ENCODE data around the gene AQP10.

Gene AQP10

GRCh38 chr1:154306151-154306550 is 14.7 kb upstream of the AQP10 start:
- TF ChIP-seq CREB1 (IDR thresholded peaks at IDR 0.05; ENCODE audit: low read depth) (no peak), ZBTB7A (IDR thresholded peaks at IDR 0.05; ENCODE audit: low read depth) (no peak), NFIC (IDR thresholded peaks at IDR 0.05) (no peak), YY1 (IDR thresholded peaks at IDR 0.05; ENCODE audit: low read depth) (no peak), MAX (IDR thresholded peaks at IDR 0.05) (no peak), RAD21 (IDR thresholded peaks at IDR 0.05; ENCODE audit: low read depth) (no peak), EGR1 (IDR thresholded peaks at IDR 0.05) (no peak), REST (IDR thresholded peaks at IDR 0.05; ENCODE audit: low read depth) (no peak), FOXM1 (IDR thresholded peaks at IDR 0.05; ENCODE audit: borderline replicate concordance, low read depth) (no peak), CEBPB (IDR thresholded peaks at IDR 0.05) (no peak), TCF12 (IDR thresholded peaks at IDR 0.05; ENCODE audit: low read depth) (no peak), TEAD4 (IDR thresholded peaks at IDR 0.05) (no peak), TAF1 (IDR thresholded peaks at IDR 0.05; ENCODE audit: low read depth) (no peak), EP300 (IDR thresholded peaks at IDR 0.05; ENCODE audit: borderline replicate concordance) (no peak)
- TF ChIP-seq, protein P1, sequence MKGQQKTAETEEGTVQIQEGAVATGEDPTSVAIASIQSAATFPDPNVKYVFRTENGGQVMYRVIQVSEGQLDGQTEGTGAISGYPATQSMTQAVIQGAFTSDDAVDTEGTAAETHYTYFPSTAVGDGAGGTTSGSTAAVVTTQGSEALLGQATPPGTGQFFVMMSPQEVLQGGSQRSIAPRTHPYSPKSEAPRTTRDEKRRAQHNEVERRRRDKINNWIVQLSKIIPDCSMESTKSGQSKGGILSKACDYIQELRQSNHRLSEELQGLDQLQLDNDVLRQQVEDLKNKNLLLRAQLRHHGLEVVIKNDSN (IDR thresholded peaks at IDR 0.05) = no peak

- TF ChIP-seq CEBPB (IDR thresholded peaks at IDR 0.05) (no peak), ZBTB7A (IDR thresholded peaks at IDR 0.05; ENCODE audit: low read depth) (no peak), EGR1 (IDR thresholded peaks at IDR 0.05) (no peak), FOXM1 (IDR thresholded peaks at IDR 0.05; ENCODE audit: borderline replicate concordance, low read depth) (no peak), TAF1 (IDR thresholded peaks at IDR 0.05; ENCODE audit: low read depth) (no peak), TCF12 (IDR thresholded peaks at IDR 0.05; ENCODE audit: low read depth) (no peak), EP300 (IDR thresholded peaks at IDR 0.05; ENCODE audit: borderline replicate concordance) (no peak), NFIC (IDR thresholded peaks at IDR 0.05) (no peak), CREB1 (IDR thresholded peaks at IDR 0.05; ENCODE audit: low read depth) (no peak), MAX (IDR thresholded peaks at IDR 0.05) (no peak), REST (IDR thresholded peaks at IDR 0.05; ENCODE audit: low read depth) (no peak)
- TF ChIP-seq, protein P1 (IDR thresholded peaks at IDR 0.05) = no peak
These were observed 7.9 kb upstream of the AQP10 start for GRCh38 chr1:154313066-154313356.

- no peak for TF ChIP-seq TAF1 (IDR thresholded peaks at IDR 0.05; ENCODE audit: low read depth)
- TF ChIP-seq EGR1 (IDR thresholded peaks at IDR 0.05) = no peak
- TF ChIP-seq TCF12 (IDR thresholded peaks at IDR 0.05; ENCODE audit: low read depth) = no peak
- TF ChIP-seq REST (IDR thresholded peaks at IDR 0.05; ENCODE audit: low read depth) = no peak
- no peak for TF ChIP-seq TEAD4 (IDR thresholded peaks at IDR 0.05)
- TF ChIP-seq RAD21 (IDR thresholded peaks at IDR 0.05; ENCODE audit: low read depth) = no peak
- TF ChIP-seq, protein P1 (IDR thresholded peaks at IDR 0.05) = no peak
- no peak for TF ChIP-seq YY1 (IDR thresholded peaks at IDR 0.05; ENCODE audit: low read depth)
- TF ChIP-seq NFIC (IDR thresholded peaks at IDR 0.05) = no peak
- TF ChIP-seq CEBPB (IDR thresholded peaks at IDR 0.05) = no peak
- TF ChIP-seq ZBTB7A (IDR thresholded peaks at IDR 0.05; ENCODE audit: low read depth) = no peak
- no peak for TF ChIP-seq EP300 (IDR thresholded peaks at IDR 0.05; ENCODE audit: borderline replicate concordance)
- no peak for TF ChIP-seq MAX (IDR thresholded peaks at IDR 0.05)
- TF ChIP-seq CREB1 (IDR thresholded peaks at IDR 0.05; ENCODE audit: low read depth) = no peak
- no peak for TF ChIP-seq FOXM1 (IDR thresholded peaks at IDR 0.05; ENCODE audit: borderline replicate concordance, low read depth)
These were observed 4.2 kb upstream of the AQP10 start for GRCh38 chr1:154316704-154317103.

DNA sequence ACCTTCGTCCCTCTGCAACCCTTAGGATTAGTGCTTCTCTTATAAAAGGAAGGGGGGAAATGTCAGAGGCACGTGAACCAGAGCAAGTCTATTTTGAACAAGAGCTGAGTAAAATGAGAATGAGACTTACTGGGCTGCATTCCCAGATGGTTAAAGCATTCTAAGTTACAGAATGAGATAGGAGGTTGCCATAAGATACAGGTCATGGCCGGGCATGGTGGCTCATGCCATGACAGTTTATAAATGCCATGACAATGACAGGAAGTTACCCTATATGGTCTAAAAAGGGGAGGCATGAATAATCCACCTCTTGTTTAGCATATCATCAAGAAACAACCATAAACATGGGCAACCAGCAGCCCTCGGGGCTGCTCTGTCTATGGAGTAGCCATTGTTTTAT is 2.5 kb upstream of the AQP10 start:
- TF ChIP-seq FOXM1 (IDR thresholded peaks at IDR 0.05; ENCODE audit: borderline replicate concordance, low read depth) = no peak
- TF ChIP-seq ZBTB7A (IDR thresholded peaks at IDR 0.05; ENCODE audit: low read depth) = no peak
- no peak for TF ChIP-seq EGR1 (IDR thresholded peaks at IDR 0.05)
- TF ChIP-seq RAD21 (IDR thresholded peaks at IDR 0.05; ENCODE audit: low read depth) = no peak
- TF ChIP-seq CEBPB (IDR thresholded peaks at IDR 0.05) = no peak

Measured in Ishikawa (cell line).